ENCODE results near the gene PRDM10. TPM values are rescaled to one million over a fixed set of nuclear protein-coding genes. Genes with fewer than 3 reads are reported as not detected.

Gene PRDM10
- total RNA-seq, 1 donor from 2014 or later = 4.7 TPM

DNA sequence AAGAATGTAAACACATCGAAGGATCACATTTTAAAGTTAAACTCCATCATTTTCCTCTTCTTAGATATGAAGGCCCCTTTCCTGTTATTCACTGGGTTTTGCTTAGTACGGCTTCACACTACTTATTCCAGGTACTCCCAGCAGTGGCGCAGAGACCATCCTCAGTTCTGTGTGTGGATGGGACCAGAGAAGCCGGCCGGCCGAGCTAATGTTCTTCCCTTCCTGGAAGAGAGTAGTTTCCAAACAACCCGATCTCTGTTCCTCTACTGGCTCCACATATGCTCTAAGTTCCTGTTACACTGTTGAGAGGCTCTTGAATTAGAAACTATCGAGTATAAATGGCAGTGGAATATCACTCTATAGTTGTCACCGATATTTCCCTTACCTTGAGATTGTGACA, 106.6 kb downstream of the PRDM10 start:
- Histone ChIP-seq H3K36me3 (ENCODE audit: control insufficient read depth, insufficient read depth, low read length) (peaks cover 8% of the 10 kb centered on the region), H3K4me3 (ENCODE audit: low read depth, low read length) (peak overlapping the region; percentile 79), H3K27me3 (ENCODE audit: control insufficient read depth, insufficient read depth, low read length) (no peaks in the 10 kb centered on the region)
- FAIRE-seq (no peak), DNase-seq (ENCODE audit: low read depth) (no peak)
- TF ChIP-seq, protein P1, sequence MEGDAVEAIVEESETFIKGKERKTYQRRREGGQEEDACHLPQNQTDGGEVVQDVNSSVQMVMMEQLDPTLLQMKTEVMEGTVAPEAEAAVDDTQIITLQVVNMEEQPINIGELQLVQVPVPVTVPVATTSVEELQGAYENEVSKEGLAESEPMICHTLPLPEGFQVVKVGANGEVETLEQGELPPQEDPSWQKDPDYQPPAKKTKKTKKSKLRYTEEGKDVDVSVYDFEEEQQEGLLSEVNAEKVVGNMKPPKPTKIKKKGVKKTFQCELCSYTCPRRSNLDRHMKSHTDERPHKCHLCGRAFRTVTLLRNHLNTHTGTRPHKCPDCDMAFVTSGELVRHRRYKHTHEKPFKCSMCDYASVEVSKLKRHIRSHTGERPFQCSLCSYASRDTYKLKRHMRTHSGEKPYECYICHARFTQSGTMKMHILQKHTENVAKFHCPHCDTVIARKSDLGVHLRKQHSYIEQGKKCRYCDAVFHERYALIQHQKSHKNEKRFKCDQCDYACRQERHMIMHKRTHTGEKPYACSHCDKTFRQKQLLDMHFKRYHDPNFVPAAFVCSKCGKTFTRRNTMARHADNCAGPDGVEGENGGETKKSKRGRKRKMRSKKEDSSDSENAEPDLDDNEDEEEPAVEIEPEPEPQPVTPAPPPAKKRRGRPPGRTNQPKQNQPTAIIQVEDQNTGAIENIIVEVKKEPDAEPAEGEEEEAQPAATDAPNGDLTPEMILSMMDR (IDR thresholded peaks at IDR 0.05; ENCODE audit: insufficient read depth, low read length, severe bottlenecking) = no peak

DNA sequence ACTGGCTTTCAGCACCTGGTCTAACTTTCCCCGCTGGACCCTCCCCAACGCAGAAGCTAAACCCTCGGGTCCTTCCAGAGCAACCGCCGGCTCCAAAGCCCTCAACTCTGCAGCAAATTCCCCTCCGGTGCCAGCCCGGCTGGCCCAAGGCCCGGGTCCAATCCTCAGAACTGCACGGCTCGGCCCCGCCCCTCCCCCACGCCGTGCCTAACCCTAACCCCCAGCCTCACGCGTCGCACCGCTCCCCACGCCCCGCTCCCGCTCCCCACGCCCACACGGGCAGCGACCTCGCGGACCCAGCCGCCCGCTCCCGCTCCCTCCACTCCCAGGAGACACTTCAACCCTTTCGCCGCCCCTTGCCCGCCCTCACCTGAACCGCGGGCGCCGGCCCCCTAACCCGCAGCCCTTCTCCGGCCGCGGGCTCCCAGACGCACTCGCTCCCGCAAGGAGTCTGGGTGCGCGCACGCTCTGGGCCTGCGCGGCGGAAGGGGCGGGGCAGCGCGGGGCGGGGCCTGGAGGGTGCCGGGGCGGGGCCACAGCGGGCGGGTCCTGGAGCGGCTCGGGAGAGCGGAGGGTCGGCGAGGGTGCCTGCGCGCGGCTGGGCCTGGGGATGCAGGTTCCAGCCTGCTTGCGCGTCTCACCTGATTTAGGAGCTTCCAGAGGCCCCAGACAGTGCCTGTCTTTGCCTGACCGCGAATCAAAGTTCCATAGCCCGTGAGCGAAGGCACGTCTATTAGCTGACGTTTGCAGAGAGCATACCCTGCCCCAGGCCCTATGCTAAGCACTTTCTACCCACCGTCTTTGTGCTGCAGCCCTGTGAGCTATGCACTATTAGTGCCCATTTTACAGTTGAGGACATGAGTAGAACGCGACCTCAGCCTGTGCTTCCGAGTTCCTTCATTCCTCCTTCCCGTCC, 107.3 kb downstream of the PRDM10 start, which contains the start of gene NFRKB:
Gene NFRKB (minus strand): TSS at position 453 of the 916 bp plus-strand sequence. CDS start 2,729 bp downstream, outside the sequence.
- no peaks in the 10 kb centered on the region for H3K27me3 ChIP-seq (ENCODE audit: control insufficient read depth, insufficient read depth, low read length)
- FAIRE-seq = no peak
- peak within 1 kb of the TSS; percentile 79 for H3K4me3 ChIP-seq (ENCODE audit: low read depth, low read length)
- peaks cover 9% of the 10 kb centered on the region for H3K36me3 ChIP-seq (ENCODE audit: control insufficient read depth, insufficient read depth, low read length)
- peak; percentile 51 for DNase-seq (ENCODE audit: low read depth)
- TF ChIP-seq, protein P1 (IDR thresholded peaks at IDR 0.05; ENCODE audit: insufficient read depth, low read length, severe bottlenecking) = no peak

DNA sequence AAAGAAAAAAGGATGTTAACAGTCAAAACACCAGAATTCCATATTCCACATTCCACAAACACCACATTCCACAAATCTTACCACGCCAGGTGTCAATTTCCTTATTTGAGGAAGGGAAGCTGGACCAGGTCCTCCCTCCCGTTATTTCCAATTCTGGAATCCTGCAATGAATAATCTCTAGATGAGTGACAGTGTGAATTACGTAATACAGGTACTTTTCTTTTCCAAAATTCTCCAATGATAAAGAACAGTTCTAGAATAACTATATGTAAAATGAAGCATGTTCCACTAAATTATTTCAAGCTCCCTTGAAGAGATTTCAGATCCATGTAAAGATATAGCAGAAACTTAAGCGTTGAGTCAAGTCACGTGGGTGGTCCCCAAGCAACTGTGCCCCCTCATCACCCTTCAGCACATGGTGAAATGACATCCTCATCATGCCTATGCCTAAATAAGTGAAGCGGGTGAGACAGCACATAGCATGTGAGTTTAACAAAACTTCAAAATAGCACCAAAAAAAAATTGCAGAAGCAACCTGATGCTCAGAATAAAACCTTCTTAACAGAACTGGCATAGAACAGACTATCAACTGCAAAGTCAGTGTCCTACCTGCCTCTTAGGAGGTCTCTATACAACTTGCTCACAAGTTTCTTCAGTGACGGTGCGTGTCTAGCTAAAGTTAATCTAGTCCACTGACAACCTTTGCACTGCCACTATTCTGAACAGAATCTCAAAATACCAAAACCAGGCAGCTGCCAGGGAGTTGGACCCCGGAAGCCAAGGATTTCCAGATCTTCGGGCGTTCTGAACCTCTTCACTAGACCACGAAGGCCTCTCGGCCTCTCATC, 108.1 kb downstream of the PRDM10 start:
- DNase-seq (ENCODE audit: low read depth) (peak; percentile 27), FAIRE-seq (no peak)
- TF ChIP-seq, protein P1 (IDR thresholded peaks at IDR 0.05; ENCODE audit: insufficient read depth, low read length, severe bottlenecking) = no peak
- H3K27me3 ChIP-seq (ENCODE audit: control insufficient read depth, insufficient read depth, low read length) = no peaks in the 10 kb centered on the region
- peak overlapping the region; percentile 79 for H3K4me3 ChIP-seq (ENCODE audit: low read depth, low read length)
- peaks cover 11% of the 10 kb centered on the region for H3K36me3 ChIP-seq (ENCODE audit: control insufficient read depth, insufficient read depth, low read length)

DNA sequence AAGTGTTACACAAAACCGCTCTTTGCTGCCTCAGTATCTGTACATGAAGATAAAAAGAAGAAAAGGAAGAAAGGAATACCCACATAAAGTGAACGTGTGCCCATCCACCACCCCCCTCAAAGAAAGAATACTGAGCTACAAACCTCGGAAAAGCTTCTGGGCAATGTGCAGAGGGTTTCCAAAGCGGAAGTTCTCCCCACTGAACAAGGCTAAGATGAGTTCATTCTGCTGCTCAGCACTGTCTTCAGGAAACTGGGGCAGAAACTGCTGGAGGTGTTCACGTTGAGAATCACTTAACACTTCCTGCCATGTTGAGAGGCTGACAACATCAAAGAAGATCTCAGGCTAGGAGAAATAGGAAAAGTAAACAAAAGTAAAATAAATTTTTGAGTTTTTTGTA, 114.2 kb downstream of the PRDM10 start:
- DNase-seq (ENCODE audit: low read depth) (no peak), FAIRE-seq (no peak)
- TF ChIP-seq, protein P1 (IDR thresholded peaks at IDR 0.05; ENCODE audit: insufficient read depth, low read length, severe bottlenecking) = no peak
- Histone ChIP-seq H3K27me3 (ENCODE audit: control insufficient read depth, insufficient read depth, low read length) (no peaks in the 10 kb centered on the region), H3K36me3 (ENCODE audit: control insufficient read depth, insufficient read depth, low read length) (peaks cover 37% of the 10 kb centered on the region), H3K4me3 (ENCODE audit: low read depth, low read length) (no peak overlapping the region)

DNA sequence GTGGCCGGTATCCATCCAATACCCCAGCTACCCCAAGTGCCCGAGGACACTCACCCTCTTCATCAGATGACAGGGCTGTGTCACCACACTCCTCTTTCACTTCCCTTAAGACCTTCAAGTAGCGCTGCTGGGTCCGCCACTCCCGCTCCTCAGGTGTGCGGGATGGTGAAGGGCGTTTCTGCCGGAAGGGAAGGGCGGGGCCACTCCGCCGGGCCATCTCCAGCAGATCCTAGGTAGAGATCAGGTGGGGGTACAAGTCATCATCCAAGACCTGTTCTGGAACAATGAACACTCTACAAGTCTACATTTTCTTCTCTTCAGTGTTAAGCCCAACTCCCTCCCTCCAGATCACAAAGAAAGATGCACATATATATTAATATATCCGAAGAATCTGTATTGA, 117.3 kb downstream of the PRDM10 start:
- Histone ChIP-seq H3K4me3 (ENCODE audit: low read depth, low read length) (no peak overlapping the region), H3K27me3 (ENCODE audit: control insufficient read depth, insufficient read depth, low read length) (no peaks in the 10 kb centered on the region), H3K36me3 (ENCODE audit: control insufficient read depth, insufficient read depth, low read length) (peaks cover 37% of the 10 kb centered on the region)
- FAIRE-seq (no peak), DNase-seq (ENCODE audit: low read depth) (no peak)
- TF ChIP-seq, protein P1 (IDR thresholded peaks at IDR 0.05; ENCODE audit: insufficient read depth, low read length, severe bottlenecking) = no peak

Data from bronchial epithelial cell (primary cell).